Activated CD8-positive, alpha-beta memory T cell treated with anti-CD3 and anti-CD28 coated beads, Interleukin-2, amount 10 ng/mL, durations not matched to agents 7 days and 5 days (primary cell): ENCODE measurements around the gene DIP2C. TPM values are rescaled to one million over a fixed set of nuclear protein-coding genes. Genes with fewer than 3 reads are reported as not detected.

Source experiments
- ATAC-seq: fragments of 150-1000 bp; cut with Tn5 transposase; one replicate; pipeline ENCODE4 v1.10.0; 2021; ENCODE audit warnings: moderate library complexity
- CTCF ChIA-PET: fragments of 350-600 bp; sonication (Branson Sonifier 250); formaldehyde crosslinking; loops from one replicate; lab custom pipeline; 2021; ENCODE audit warnings: antibody characterized with exemption; lab: Charles Lee
- DNase-seq: peaks from one replicate; pipeline ENCODE4 v3.0.0-alpha.2; 2020
- H3K27ac Mint-ChIP-seq: one replicate; pipeline ENCODE4 v1.8.0; 2021; ENCODE audit warnings: mild to moderate bottlenecking, mixed read lengths
- H3K27me3 Mint-ChIP-seq: one replicate; pipeline ENCODE4 v1.8.0; 2021; ENCODE audit warnings: mixed read lengths
- H3K36me3 Mint-ChIP-seq: one replicate; pipeline ENCODE4 v1.8.0; 2021; ENCODE audit warnings: mild to moderate bottlenecking, mixed read lengths
- H3K4me1 Mint-ChIP-seq: one replicate; pipeline ENCODE4 v1.8.0; 2021; ENCODE audit warnings: mixed read lengths
- H3K4me3 Mint-ChIP-seq: one replicate; pipeline ENCODE4 v1.8.0; 2021; ENCODE audit warnings: mild to moderate bottlenecking, moderate library complexity, mixed read lengths
- H3K9me3 Mint-ChIP-seq: one replicate; pipeline ENCODE4 v1.8.0; 2022; ENCODE audit warnings: low read depth, mixed read lengths
- total RNA-seq, 2 experiments: library from RNA; stranded (reverse); gene quantifications; one replicate each; pipeline ENCODE4 v1.2.3, GENCODE V29; 2021

The DIP2C gene
- total RNA-seq, 2 experiments from 2014 or later: 0.26 to 0.99 TPM

DNA sequence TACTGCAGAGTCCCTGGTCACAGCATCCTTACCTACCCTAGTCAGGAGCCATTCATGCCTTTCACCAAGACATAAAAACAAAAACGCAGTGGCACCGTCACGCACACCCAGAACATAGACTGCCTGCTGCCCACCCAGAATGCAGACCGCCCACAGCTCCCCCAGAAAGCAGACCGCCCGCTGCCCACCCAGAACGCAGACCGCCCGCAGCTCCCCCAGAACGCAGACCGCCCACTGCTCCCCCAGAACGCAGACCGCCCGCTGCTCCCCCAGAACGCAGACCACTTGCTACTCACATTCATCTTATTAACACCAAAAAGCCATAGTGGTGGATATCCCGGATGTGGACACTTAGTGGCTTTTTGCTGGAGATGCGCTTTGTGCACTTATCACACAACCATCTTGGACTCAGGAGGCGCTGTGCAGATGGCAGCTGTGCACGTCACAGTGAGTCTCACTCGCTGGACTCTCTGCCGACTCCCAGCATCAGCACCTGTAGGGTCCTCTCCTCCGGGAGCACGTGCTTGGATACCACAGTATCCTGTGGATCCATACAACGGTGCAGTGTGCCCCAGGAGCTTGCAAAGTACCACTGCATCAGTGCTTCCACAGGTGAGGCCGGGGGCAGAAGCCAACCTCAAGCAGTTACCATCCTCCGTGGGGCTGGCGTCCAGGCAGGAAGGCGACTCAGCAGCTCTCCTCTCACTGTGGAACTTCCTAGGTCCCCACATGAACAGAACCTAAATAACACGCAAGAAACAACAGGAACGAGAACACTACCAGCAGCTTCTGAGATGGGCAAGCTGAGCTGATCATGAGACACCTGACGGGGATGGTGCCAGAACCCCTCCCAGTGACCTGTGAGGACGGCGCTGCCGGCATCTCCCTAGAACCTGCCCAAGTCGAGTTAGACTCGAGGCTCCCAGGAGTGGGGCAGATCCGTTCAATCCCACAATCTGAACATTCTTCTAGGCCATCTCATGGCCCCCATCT is 161.0 kb downstream of the DIP2C start:
- ATAC-seq: no peak
- H3K36me3 Mint-ChIP-seq: no peaks in the 10 kb centered on the region
- H3K9me3 Mint-ChIP-seq: no peaks in the 10 kb centered on the region
- DNase-seq: no peak
- H3K4me3 Mint-ChIP-seq: no peak overlapping the region
- no peaks in the 10 kb centered on the region for H3K4me1 Mint-ChIP-seq
- CTCF ChIA-PET: no interaction called here
- H3K27ac Mint-ChIP-seq: no peak overlapping the region
- H3K27me3 Mint-ChIP-seq: peaks cover 7% of the 10 kb centered on the region

DNA sequence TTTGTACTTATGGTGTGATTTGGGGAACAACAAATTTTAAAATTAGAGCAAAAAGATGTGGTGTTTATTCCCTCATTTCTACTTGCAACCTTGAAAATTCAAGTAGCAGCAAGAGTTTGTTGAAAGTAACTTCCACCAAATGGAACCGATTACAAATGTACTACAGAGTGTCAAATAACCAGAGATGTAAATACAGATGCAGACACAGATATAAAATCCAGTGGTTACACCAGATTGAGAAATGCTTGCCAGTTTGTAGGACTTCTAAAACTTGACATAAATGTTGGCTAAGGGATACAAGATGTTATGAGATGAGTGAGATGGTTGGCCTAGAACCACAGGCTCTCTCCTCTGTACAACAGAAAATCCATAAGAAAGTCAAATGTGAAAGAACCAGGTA is 162.1 kb downstream of the DIP2C start:
- peaks cover 7% of the 10 kb centered on the region for H3K27me3 Mint-ChIP-seq
- H3K9me3 Mint-ChIP-seq: no peaks in the 10 kb centered on the region
- no peaks in the 10 kb centered on the region for H3K4me1 Mint-ChIP-seq
- H3K27ac Mint-ChIP-seq: no peak overlapping the region
- CTCF ChIA-PET: no interaction called here
- H3K36me3 Mint-ChIP-seq: no peaks in the 10 kb centered on the region
- ATAC-seq (no peak), DNase-seq (no peak)
- H3K4me3 Mint-ChIP-seq: no peak overlapping the region

DNA sequence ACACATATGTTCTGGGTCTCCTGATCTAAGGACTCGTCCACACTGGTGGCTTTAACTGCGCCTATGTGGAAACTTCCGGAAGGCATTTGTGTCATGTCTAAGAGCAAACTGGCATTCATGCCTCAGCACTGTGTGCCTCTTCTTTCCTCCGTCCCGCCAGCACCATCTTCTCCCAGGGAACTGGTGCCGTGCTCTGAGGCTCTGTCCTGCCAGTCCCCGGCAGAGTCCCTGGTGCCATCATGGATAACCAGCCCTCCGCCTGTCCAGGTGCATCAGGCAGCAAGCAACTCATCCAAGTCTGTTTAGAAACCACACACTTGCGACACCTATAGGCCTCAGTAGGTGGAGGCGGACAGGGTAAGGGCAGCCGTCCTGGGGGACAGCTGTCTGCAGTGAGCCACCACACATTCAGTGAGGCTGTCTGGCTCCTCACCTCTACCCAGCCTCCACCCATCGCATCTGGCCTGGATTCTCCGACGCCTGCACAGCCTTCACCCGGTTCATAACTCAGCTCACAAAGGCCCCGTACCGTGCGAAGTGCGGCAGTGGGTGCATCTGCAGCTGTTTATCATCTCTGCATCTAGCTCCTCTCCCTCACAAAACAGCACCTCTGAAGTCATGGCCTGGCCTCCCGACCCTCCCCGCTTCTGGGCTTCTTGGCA is 162.7 kb downstream of the DIP2C start:
- Mint-ChIP-seq H3K4me3 (no peak overlapping the region), H3K4me1 (no peaks in the 10 kb centered on the region), H3K9me3 (no peaks in the 10 kb centered on the region), H3K36me3 (no peaks in the 10 kb centered on the region), H3K27me3 (peaks cover 7% of the 10 kb centered on the region), H3K27ac (no peak overlapping the region)
- no peak for DNase-seq
- no peak for ATAC-seq
- CTCF ChIA-PET: no interaction called here

DNA sequence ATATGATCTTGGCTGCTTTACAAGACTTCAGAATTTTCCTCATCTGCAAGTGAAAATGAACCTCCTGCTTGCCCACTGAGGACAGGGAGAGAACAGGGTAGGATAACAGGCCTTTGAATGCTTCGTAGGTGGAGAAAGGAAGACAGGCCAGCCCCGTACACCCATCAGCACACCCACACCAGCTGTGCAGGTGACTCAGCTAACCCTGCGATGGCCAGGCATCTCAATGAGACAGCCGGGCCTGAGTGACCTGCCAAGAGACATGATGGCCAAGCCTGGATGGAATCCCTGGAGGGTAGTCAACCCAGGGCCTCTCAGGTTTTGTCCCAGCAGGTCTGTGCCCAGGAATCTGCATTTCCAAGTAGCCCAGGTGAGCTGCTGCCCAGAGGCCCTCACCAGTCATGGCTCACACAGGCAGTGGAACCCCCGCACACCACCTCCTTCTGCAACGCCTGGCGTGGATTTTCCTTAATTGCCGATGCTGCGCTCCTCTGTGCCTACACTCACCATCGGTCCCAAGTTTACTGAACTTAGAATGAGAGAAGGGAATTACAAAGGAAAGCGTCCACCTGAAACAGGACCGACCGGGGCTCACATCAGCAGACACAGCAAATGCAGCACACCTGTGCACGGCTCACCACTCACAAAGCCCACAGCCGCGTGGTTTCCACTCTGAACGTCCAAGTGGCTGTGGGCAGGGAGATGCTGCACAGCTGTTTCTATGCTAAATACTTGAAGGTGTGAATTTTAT is 163.7 kb downstream of the DIP2C start:
- Mint-ChIP-seq H3K4me1 (no peaks in the 10 kb centered on the region), H3K9me3 (no peaks in the 10 kb centered on the region), H3K27me3 (peaks cover 14% of the 10 kb centered on the region), H3K27ac (no peak overlapping the region), H3K36me3 (no peaks in the 10 kb centered on the region), H3K4me3 (no peak overlapping the region)
- ATAC-seq (no peak), DNase-seq (no peak)
- CTCF ChIA-PET: no interaction called here

DNA sequence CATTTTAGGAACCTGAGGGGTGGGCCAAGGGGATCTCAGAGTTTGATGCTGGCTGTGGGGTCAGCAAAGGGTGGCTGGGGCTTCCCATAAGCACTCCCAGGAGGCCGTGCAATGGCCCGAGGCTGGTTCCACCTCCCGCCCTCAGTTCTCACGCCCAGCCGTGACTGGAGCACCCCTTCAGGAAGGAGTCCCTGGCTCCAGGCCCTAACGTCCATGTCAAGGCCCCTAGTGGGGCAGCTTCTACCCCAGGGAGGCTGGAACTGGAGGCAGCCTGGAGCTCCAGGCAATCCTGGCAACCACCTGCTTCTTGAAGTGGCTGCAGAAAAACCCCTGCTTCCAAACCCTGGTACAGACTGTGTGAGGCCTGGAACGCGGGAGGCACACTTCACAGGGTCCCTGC is 165.5 kb downstream of the DIP2C start:
- no peak overlapping the region for H3K4me3 Mint-ChIP-seq
- no peak for ATAC-seq

DNA sequence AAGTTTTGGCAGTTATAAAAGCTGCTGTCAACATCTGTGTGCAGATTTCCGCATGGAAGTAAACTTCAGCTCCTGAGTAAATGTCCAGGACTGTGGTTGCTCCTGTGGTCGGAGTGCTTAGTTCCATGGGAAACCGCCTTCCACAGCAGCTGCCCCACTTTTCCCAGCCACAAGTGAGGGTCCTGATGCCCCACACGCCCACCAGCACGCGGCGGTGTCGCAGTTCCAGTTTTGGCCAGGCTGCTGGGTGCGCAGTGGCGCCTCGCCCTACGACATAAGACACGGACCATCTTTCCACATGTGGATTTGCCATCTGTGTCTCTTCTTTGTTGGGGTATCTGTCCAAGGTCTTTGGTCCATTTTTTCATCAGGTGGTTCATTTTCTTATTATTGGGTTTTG is 167.1 kb downstream of the DIP2C start:
- ATAC-seq (no peak), DNase-seq (no peak)
- Mint-ChIP-seq H3K27me3 (peaks cover 17% of the 10 kb centered on the region), H3K4me1 (no peaks in the 10 kb centered on the region), H3K4me3 (no peak overlapping the region), H3K36me3 (no peaks in the 10 kb centered on the region), H3K27ac (no peak overlapping the region), H3K9me3 (no peaks in the 10 kb centered on the region)
- CTCF ChIA-PET: no interaction called here

More for the DNA sequence above, 165.5 kb downstream of the DIP2C start:
- CTCF ChIA-PET: no interaction called here
- no peak for DNase-seq
- H3K9me3 Mint-ChIP-seq: no peaks in the 10 kb centered on the region
- H3K27me3 Mint-ChIP-seq: peaks cover 17% of the 10 kb centered on the region
- H3K4me1 Mint-ChIP-seq: no peaks in the 10 kb centered on the region
- no peak overlapping the region for H3K27ac Mint-ChIP-seq
- H3K36me3 Mint-ChIP-seq: no peaks in the 10 kb centered on the region

DNA sequence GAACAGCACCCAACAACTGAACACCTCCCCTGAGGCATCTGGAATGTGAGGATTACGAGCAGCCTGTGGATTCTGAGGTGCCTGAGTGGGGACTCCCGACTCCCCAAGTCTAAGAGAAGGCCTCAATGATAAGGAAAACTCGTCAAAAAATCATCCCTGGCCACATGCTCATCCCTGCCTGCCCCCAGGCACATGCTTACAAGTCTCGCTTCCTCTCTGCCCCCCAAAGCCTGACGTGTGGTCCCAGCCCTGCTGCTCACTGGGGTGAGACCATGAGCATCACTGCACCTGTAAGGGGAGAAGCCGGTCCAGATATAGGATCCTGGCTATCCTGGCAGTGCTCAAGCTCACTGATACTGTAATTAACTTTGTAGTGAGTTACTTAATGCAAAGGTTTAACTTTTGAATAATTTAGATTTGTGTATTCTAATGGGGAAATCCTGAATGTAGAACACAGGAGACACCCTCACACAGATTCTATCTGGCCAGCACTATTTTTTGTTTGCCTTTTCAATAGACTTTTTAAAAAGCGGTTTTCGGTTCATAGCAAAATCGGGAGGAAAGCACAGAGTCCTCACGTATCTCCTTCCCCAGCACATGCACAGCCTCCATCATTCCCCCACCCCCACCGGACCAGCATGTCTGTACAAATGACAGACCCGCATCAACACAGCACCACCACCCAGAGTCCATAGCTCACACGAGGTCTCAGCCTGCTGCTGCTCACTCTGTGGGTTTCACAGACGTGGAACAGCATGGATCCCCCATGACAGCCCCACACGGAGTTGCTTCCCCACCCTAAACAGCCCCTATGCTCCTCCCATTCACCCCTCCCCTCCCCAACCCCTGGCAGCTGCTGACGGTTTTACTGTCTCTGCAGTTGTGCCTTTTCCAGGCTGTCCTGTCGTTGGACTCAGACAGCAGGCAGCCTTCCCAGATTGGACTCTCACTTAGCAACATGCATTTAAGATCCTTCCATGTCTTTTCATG is 167.9 kb downstream of the DIP2C start:
- DNase-seq (no peak), ATAC-seq (no peak)
- peaks cover 17% of the 10 kb centered on the region for H3K27me3 Mint-ChIP-seq
- H3K27ac Mint-ChIP-seq: no peak overlapping the region
- CTCF ChIA-PET: no interaction called here
- H3K36me3 Mint-ChIP-seq: no peaks in the 10 kb centered on the region
- H3K4me1 Mint-ChIP-seq: no peaks in the 10 kb centered on the region
- H3K4me3 Mint-ChIP-seq: no peak overlapping the region
- H3K9me3 Mint-ChIP-seq: no peaks in the 10 kb centered on the region

DNA sequence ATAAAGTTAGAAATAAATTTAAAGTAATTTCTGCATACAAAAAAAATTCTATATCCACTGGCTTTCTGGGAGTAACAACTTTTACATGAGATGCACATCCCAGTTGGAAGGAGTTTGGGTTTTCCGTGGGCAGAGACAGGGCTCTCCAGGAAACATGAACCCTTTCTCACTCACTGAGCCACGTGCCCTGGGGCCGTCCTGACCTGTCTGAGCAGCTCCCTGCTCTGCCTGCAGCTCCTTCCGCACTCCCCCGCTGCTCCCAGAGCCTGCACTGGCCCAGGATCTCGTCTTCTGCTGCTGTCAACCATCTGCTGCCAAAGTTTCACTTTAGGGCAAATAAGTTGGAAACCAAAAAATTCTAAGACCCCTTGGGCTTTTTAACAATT is 169.1 kb downstream of the DIP2C start:
- Mint-ChIP-seq H3K9me3 (no peaks in the 10 kb centered on the region), H3K36me3 (no peaks in the 10 kb centered on the region), H3K27me3 (peaks cover 16% of the 10 kb centered on the region), H3K27ac (no peak overlapping the region), H3K4me3 (no peak overlapping the region), H3K4me1 (no peaks in the 10 kb centered on the region)
- DNase-seq (no peak), ATAC-seq (no peak)
- CTCF ChIA-PET: no interaction called here

DNA sequence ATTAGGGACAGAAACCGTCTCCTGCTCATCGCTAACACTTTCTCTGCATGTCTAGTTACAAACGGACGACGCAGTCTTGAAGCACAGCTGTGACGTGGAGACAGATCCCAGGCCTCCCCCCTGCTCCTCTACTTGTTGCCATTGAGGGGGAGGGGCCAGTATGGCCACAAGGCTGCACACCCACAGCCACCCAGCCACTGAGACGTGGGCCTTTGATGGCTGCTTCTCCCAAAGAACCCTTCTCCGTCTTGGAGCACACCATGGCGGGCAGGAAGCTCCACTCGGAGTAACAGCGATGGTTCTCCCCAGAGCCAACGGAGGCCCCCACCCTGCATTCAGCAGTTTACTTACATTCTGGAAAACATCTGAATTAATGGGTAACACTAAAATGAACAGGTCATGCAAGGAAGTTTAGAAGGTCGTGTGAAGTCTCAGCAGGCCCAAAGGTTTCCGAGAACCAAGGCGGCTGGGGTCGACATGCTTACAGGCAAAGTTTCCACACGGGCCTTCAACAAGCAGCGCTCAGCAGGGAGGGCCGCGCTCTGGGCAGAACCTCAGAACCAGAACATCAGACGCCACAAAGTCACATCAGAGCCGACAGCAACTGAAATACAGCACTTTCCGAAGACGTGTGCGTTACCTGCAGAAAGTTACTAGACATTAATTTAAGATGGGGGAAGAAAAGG is 169.6 kb downstream of the DIP2C start:
- H3K4me1 Mint-ChIP-seq: no peaks in the 10 kb centered on the region
- ATAC-seq (no peak), DNase-seq (no peak)
- H3K27me3 Mint-ChIP-seq: peaks cover 15% of the 10 kb centered on the region
- CTCF ChIA-PET: no interaction called here
- H3K27ac Mint-ChIP-seq: no peak overlapping the region
- H3K36me3 Mint-ChIP-seq: no peaks in the 10 kb centered on the region
- no peaks in the 10 kb centered on the region for H3K9me3 Mint-ChIP-seq
- H3K4me3 Mint-ChIP-seq: no peak overlapping the region

DNA sequence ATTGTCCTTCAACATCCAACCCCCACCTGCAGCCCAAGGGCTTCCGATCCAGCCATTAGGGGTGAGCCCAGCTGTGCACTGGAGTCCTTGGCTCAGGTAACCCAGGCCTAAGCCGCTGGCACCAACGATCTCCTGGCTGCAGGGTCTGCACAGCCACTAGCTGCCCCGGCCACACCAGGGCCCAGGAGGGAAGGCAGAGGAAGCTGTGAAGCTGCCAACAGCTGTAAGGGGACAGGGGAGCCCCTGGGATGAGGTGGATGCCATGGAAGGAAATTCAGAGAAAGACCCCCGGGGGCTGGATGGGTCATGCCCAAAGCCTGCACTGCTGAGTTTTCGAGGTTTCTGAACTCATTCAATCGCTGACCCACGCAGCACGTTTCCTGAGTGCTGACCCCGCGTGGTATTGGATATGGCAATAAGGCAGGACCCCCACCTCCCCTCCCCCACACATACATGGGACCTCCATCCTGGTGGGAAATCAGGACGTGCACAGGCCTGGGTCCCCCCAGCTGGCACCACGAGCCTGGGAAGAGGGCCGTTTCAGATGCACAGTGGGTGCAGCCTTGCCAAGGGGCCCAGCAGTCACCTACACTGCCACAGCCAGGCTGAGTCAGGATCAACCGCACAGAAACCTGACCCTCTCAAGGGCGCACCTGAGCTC is 170.3 kb downstream of the DIP2C start:
- Mint-ChIP-seq H3K27me3 (peaks cover 14% of the 10 kb centered on the region), H3K4me1 (no peaks in the 10 kb centered on the region)
- CTCF ChIA-PET: no interaction called here

DNA sequence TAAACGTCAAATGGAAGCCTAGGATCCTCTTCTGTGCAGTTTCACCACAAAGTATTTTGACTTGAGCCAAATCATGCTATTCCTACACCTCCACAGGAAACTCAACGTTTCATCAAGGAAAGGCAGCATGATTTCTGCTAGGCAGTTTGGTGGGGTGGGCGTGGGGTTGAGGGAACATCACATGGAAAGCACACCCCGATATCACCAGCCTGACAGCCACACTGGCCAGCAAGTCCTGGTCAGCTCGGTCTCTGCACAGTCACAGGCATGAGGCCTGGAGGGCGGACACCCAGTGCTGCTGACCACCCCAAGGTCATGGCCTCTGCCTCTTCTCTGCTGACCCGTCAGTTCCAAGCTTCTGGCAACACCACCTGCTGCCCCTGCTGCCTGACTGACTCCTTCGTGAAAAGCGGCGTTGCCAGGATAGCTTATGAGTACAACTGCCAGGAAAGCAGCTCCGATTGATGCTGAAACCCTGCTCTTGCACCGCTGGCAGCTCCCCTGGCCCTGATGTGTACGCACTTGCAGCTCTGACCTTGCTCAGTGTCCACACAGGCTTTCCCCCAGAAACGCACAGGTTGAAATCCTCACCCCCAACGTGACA is 171.5 kb downstream of the DIP2C start:
- no peaks in the 10 kb centered on the region for H3K36me3 Mint-ChIP-seq
- peaks cover 6% of the 10 kb centered on the region for H3K4me1 Mint-ChIP-seq
- DNase-seq (no peak), ATAC-seq (no peak)
- no peak overlapping the region for H3K4me3 Mint-ChIP-seq
- H3K27ac Mint-ChIP-seq: no peak overlapping the region
- H3K9me3 Mint-ChIP-seq: no peaks in the 10 kb centered on the region
- CTCF ChIA-PET: no interaction called here
- peaks cover 19% of the 10 kb centered on the region for H3K27me3 Mint-ChIP-seq

More for the DNA sequence above, 170.3 kb downstream of the DIP2C start:
- no peak for ATAC-seq
- Mint-ChIP-seq H3K36me3 (no peaks in the 10 kb centered on the region), H3K9me3 (no peaks in the 10 kb centered on the region), H3K27ac (no peak overlapping the region), H3K4me3 (no peak overlapping the region)
- no peak for DNase-seq
